HG03280 (cell line): ENCODE measurements around the gene CASTOR2.
"Not testable (repeated sequence)": the region's sequence is repeated elsewhere in the genome, so short reads cannot be mapped to it uniquely, and the experiment has no call there.

Source experiments
- ATAC-seq: cut with Tn5 transposase; IDR thresholded peaks from one replicate; pipeline ENCODE4 v1.9.1; 2021; ENCODE audit warnings: mild to moderate bottlenecking, moderate library complexity; ENCODE audit not compliant: unreplicated experiment

Gene CASTOR2

GRCh38 chr7:74994869-74995543 is 30.5 kb downstream of the CASTOR2 start:
- ATAC-seq = not testable (repeated sequence)

DNA sequence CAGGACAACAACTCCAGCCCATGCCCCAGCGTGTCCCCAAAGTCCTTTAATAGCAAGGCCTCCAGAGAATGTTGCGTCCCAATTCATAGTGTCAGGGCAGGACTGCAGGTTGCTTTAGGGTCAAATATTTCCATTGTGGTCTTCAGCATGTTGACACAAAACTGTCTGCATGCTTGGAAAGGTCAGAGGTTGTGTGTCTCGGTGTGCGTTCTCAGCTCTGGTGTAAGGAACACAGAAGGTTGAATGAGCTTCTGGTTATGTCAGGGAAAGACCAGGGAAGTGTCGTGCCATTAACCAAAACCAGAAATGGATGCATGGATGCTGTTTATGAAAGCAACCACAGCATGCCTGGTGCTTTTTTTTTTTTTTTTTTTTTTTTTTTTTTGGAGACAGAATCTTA is 31.9 kb downstream of the CASTOR2 start:
- not testable (repeated sequence) for ATAC-seq

GRCh38 chr7:74997811-74998210 is 33.3 kb downstream of the CASTOR2 start:
- not testable (repeated sequence) for ATAC-seq

GRCh38 chr7:75001356-75001755 is 36.9 kb downstream of the CASTOR2 start:
- ATAC-seq = not testable (repeated sequence)

- ATAC-seq = no peak
These were observed 45.5 kb downstream of the CASTOR2 start for GRCh38 chr7:75010036-75010435.

DNA sequence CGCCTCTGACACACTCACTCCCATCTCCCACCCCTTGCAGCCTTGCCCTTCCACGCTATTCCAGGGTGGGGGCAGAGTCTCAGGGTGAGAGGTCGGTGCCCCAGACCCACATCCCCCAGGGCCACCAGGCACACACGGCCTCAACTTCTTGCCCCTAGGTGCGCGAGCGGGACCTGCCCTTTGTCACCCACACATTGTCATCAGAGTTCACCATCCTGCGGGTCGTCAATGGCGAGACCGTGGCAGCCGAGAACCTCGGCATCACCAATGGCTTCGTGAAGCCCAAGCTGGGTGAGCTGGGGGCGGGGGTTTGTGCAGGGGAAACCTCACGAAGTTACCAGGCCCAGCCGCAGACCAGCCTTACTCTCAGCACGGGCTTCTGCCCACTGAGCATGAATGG is 53.3 kb downstream of the CASTOR2 start:
- no peak for ATAC-seq

DNA sequence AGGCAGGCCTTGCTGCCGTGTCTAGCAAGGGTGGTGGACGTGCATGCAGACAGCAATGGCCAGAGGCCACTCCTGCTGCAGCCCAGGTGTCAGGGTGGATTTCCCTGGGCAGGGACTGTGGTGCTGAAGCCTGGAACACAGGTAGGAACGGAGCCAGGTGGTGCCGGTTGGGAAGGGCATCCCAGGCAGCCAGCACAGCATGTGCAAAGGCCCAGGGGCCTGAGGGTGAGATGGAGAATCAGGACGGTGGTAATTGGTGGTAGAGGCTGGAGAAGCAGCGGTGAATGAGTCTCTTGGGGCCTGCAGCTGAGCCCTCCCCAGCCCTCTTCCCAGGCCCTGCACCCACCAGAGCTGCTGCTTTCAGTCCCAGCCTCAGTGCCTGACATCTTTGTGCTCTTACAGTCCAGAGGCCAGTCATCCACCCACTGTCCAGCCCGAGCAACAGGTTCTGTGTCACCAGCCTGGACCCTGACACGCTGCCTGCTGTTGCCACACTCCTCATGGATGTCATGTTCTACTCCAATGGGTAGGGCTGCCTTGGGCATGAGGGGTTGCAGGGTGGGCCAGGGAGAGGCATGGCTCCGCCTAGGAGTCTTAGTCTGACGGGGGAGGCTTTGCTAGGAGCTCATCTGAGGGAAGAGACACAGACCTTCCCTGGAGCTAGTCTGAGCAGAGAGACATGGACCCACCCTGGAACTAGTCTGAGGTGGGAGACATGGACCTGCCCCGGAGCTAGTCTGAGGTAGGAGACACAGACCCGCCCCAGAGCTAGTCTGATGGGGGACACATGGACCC is 54.3 kb downstream of the CASTOR2 start:
- no peak for ATAC-seq

DNA sequence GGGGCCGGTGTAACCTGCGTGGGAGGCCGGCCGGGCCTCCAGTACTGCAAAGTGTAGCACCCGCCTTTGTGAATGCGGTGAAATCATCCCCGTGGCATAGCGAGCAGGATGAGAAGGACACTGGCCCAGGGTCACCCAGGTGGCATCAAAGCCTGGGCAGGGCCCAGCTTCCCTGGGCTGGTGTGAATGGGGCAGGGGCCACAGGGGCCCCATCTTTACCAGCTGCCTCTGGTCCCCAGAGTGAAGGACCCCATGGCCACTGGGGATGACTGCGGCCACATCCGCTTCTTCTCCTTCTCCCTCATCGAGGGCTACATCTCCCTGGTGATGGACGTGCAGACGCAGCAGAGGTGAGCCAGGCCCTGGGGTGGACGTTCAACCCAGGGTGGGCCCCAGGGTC is 55.3 kb downstream of the CASTOR2 start:
- ATAC-seq = no peak

GRCh38 chr7:75024922-75025321 is 60.4 kb downstream of the CASTOR2 start:
- no peak for ATAC-seq

- no peak for ATAC-seq
These were observed 63.8 kb downstream of the CASTOR2 start for GRCh38 chr7:75028299-75028698.

DNA sequence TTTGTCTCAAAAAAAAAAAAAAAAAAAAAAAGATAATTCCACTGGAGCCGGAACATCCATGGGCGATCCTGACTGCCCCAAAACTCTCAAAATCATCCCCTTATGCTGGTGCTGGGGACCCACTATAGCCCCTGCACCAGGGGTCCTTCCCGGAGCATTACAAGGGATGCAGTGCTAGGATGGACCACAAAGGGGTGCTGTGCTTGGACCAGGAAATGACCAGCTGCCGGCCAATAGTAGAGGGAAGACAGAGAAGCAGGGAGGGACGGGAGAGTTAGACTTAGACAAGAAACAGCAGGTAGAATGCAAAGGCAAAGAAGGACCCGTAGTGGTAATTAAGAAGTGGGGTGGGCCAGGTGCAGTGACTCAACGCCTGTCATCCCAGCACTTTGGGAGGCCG is 68.6 kb downstream of the CASTOR2 start:
- ATAC-seq = no peak

GRCh38 chr7:75033826-75034225 is 69.3 kb downstream of the CASTOR2 start:
- ATAC-seq = no peak

- ATAC-seq = no peak
These were observed 74.0 kb downstream of the CASTOR2 start for GRCh38 chr7:75038508-75038907.

DNA sequence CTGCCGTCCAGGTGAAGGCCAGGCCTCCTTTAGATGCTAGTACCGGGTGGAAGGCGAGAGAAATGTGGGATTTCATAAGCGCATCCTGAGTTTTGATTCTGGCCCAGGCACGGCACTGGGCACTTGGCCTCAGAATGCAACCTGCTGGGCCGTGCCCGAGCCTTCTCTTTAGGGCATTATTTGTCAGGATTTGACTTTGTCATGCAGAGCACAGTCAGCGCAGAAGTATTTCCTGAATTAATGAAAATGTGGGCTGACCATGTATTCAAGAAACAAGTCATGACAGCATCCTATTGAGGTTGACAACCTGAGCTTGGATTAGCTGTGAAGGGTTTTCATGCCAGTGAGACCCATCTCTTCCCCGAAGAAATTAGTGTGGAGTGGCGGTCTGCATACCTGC is 74.7 kb downstream of the CASTOR2 start:
- ATAC-seq = no peak

DNA sequence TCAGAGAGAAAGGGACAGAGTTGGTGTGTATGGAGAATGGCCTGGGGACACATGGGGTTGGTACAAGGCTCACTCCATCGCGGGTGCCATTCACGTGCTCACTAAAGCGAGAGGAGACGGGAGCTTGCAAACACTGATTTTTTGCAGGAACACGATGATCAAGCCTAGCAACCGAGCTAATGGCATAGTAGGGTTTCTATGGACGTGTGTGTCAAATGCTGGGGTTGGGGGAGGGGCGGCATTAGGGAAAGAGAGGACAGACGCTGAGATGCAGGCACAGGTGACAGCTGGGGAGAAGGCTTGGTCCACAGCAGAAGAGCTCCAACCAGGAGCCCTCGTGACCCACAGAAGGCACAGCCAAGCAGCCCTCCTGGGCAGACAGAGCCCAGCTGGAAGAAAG is 75.2 kb downstream of the CASTOR2 start:
- ATAC-seq = no peak

- no peak for ATAC-seq
These were observed 76.0 kb downstream of the CASTOR2 start for GRCh38 chr7:75040512-75040911.

- ATAC-seq = no peak
These were observed 77.8 kb downstream of the CASTOR2 start for GRCh38 chr7:75042286-75042685.

- ATAC-seq = no peak
These were observed 78.6 kb downstream of the CASTOR2 start for GRCh38 chr7:75042831-75043703.

GRCh38 chr7:75045881-75046280 is 81.4 kb downstream of the CASTOR2 start:
- ATAC-seq = no peak

DNA sequence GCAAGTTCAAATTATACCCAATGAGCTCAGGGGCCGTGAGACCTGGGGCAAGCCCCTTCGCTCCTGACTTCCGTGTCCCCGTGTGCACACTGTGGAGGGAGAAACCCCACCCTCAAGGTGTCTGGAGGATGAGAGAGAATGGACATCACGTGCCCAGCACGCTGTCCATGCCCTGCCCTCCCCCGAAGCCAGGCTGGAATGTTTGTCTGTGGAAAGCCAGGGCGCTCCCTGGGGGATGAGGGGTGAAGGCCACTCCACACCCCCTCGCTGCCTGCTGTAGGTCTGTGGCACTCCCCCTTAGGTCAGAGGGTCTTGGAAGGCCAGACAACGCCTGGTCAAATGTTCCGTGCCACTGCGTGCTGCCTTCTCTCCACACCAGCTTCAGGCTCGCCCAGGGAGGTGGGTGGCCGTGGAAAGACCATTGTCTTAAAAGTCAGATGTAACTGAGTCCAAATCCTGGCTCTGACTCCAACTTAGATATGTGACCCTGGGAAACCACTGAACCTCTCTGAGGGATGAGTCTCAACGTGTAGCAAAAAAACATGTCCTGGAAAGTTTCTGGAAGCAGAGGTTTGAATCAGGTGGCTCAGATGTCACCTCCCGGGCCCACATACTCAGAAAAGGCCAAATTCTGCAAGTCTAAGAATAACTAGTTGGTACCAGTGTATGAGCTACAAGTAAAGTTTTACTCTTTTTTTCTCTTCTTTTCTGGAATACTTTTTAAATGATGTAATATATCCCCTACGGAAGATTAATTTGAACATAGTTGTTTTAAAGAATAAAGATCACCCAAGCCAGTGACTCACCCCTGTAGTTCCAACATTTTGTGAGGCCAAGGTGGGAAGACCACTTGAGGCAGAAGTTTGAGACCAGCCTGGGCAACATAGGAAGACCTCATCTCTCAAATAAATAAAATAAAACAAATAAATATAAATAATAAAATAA is 84.2 kb downstream of the CASTOR2 start:
- no peak for ATAC-seq
